GM21447 (cell line): ENCODE results near the gene SORCS2.
"Not testable (repeated sequence)": the region's sequence is repeated elsewhere in the genome, so short reads cannot be mapped to it uniquely, and the experiment has no call there.

Experiments
- ATAC-seq: cut with Tn5 transposase; IDR thresholded peaks from one replicate; pipeline ENCODE4 v1.9.1; 2021; ENCODE audit not compliant: unreplicated experiment

The SORCS2 gene

DNA sequence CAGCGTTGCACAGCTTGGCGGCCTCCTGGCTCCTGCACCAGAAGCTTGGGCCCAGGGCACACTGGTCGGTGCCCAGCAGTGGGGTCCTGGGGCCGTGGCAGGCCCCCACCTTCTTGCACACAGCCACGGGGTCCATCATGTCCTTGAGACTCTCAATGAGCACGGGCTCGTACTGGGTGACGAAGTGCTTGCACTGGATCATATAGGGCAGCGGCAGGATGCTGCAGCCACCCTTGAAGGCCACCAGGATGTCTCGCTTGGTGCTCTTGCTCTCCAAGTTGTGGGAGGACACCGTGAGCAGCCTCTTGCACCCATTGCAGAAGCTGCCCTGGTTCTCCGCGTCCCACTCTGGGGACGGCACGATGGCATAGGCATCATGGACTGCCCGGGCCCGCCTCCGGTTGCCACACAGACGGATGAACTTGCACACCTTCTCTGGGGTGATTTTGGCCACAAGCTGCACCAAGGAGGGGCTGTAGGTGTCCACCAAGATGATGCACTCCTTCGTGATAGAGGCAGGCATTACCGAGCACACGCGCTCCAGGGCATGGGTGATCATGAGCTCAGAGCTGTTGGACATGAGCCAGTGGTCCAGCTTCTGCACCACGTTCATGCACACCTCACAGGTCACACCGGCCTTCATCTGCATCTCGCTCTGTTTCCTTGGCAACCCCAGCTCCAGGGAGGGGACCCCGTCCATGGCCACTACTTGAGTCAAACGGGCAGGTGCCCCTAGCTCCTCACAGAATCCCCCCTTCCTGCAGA, 241.2 kb downstream of the SORCS2 start:
- ATAC-seq, result no peak

DNA sequence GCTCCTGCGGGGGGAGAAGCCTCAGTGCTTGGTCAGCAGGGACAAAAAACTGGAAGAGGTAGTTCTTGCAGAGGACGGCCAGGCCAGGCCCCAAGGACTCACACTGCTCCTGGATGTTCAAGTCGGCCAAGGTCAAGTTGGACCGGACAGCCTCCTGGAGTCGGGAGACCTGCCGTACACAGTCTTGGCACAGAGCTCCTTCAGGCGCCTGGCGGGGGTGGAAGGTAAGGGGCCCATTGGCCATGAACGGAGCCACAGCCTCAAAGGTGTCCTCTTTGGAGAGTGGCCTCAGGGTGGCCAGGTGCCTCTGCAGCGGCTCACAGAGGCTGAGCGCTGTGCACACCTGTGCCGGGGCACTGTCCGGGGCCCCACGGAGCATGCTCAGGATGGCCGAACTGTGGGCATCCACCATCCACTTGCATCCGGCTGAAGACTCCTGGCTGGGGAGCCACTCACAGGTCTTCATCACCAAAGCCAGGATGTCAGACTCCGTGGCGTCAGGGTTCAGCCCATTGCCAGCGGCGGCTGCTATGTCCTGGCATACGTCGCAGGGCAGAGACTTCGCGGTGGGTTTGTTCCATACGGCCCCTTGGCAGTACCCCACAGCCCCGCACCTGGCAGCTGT, 241.9 kb downstream of the SORCS2 start:
- ATAC-seq, result no peak

DNA sequence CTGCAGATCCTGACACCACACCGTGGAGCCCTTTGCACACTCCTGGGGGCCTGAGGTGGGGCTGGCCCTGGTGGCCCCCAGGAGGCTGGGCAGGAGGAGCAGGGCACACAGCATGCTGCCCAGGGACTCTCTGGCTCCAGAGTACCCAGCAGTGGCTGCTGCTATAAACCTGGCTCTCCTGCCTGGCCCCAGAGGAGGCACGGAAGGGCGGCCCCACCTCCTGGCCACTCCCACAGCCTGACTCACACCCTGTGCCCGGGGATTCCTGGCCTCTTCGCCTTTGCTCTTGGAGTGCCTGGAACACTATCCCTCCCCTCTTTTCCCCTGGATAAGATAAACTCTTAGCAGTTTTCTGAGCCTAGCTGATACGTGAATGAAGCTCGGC, 242.4 kb downstream of the SORCS2 start, which contains the start of gene PSAPL1:
TSS of gene PSAPL1 (minus strand) at position 165 of the 385 bp plus-strand sequence. CDS start at position 114, 51 bp downstream.
- no peak for ATAC-seq

DNA sequence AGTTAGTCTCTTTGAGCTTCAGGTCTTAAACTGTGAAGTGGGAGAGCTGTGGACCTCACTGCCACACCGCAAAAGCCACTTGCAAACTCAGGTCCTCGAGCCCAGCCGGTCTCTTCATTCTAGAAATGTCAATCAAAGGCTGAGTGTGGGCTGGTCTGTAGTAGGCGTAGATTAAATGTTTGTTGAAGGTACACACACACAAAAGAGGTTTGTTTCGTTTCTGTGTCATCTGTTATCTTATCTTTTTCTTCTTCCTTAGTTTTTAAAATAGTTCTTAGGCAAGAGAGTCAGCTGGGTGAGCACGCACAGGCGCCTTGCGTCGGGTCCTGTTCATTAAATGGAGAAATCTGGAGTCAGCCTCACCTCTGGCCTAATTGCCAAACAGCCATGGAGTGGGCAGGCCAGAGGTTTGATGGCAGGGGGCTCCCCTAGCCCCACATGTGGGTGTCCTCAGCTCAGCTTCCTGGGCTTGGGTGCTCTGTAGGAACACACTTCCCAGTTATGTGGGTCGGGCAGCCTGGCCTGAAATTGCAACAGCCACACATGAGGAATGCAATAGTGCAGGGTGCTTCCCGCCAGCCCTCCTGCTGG, 243.2 kb downstream of the SORCS2 start:
- ATAC-seq, result no peak

DNA sequence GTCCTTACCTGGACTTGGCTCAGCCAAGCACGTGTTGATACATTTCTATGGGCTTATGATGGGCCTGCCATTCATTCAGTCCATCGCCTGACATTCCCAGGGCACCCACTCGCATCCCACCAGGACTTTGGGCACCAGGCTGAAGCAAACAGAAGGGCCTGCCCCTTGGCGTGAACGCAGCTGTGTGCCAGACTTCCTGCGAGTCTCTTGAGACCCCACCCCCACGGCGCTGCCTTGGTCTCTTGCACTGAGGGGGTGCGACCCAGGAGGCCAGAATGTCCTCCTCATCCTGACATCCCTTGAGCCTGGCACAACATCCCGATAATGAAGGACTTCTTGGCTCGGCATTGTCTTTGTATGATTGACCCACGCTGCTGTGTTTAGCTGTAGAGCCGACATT, 243.9 kb downstream of the SORCS2 start:
- ATAC-seq, result no peak

DNA sequence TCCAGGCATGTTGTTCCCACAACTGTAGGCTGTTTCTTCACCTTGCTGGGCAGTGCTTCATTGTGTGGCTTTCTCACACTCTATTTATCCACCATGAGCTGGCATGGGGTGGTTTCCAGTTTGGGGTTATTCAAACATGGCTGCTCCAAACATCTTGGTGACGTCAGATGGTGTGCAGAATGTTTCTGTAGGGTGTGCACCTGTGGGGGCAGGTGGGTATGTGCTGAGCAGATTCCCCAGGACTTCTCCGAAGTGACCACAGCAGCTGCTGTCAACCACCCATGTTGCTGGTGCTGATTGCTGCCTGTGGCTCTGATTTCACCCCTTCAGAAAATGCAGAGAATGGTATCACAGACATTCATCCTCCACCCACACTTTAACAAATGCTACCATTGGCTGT, 247.4 kb downstream of the SORCS2 start:
- ATAC-seq, result no peak

DNA sequence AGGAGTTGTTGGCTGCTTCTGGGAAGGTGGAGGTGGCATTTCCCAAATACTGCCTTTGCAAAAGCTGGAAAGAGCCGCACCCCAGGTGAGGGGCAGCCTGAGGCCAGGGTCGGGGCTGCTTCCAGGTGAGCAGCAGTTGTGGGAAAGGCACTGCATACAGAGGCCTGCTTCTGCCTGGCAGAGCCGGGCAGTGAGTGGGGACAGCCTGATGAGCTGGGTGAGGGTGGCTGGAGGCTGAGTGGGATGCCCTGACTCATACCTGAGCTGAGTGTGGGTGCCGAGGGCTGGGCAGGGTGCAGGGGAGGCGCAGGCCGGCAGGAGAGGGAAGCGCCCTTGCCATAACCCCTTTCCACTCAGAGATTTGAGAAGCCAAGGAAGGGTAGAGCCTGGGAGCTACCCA, 248.9 kb downstream of the SORCS2 start:
- ATAC-seq, result no peak

DNA sequence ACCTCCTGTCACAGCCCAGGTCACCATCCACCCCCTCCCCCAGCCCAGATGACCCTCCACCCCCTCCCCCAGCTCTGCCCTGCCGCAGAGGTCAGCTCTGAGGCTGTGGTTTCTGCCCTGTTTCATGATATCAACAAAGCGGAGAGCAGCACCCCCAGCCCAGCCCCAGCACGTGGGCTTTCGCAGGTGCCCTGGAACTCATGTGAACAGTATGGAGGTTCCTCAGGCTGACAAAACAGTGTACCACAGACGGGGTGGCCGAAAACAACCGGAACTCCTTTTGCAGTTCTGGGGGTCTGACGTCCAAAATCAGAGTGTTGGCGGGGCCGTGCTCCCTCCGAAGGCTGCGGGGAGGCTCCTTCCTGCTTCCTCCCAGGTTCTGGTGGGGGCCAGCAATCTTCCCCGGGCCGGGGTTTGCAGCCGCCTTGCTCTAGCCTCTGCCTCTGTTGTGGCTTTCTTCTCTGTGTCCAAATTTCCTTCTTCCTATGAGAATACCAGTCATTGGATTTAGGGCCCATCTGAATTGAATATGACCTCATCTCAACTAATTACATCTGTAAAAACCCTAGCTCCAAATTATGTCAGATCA, 250.3 kb downstream of the SORCS2 start:
- no peak for ATAC-seq

DNA sequence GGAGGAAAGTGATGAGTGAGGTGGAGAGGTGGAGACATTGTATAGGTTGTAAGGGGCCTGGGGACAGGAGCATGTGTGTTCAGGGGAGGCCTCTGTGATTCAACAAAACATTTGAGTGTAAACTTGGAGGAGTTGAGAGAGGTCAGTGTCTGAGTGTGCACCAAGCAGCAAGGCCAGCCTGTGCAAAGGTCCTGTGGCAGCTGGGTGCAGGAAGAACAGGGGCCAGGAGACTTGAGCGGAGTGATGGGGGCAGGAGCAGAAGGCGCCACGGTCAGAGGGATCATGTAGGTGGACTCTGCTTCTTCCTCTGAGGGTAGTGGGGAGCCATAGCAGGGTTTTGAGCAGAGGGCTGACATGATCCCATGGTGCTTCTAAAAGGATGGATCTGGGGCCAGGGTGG, 252.0 kb downstream of the SORCS2 start:
- no peak for ATAC-seq

DNA sequence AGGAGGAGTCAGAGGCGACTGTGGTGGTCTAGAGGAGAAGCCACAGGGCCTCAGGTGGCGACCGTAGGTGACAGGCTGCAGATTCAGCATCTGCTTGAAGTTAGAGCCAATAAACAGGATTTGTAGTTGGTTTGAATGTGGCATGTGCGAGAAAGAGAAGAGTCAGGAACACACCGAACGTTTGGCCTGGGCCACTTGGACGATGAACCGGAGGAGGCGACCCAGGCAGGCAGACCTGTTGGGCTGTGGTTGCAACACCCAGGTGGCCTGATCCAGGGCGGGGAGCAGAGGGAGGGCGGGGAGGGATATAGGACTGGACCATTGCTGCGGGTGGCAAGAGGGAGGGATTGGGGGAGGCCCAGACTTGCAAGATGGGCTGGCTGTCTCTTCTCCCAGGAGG, 252.4 kb downstream of the SORCS2 start:
- ATAC-seq, result no peak

DNA sequence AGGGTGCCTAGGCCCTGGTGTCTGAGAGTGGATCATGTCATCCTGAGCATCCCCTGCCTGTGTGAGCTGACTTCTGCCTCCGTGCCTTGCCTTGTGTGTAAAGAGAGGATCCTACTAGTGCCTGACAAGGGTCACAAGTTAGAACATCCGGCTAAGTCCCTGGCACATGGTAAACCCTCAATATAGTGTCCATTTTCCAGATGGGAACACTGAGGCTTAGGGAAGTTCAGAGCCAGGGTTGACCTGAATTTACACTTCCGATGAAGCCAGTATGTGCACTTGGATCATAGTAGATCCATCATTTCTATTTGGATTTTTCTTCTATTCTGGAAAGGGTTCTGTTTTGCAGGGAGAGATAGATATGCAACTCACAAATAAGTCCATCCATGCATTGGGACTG, 254.9 kb downstream of the SORCS2 start:
- no peak for ATAC-seq

DNA sequence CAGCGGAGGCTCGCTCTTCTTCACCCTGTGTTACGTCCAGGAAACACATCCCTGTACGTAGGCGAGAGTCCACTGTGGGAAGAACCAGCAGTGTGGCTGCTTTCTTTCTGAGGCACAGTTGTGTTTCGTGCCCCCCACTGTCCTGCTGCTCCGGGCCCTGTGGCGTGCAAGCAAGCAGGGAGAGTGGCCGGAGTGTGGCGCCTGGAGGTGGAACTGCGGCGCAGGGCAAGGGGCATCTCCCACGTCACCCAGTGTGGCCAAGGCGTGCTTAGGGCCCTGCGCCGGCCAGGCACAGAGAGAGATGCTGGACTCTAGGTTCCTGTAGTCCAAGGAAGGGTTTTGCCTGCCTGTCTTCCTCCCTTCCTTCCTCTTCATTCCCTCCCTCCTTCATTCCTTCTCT, 255.7 kb downstream of the SORCS2 start:
- ATAC-seq, result no peak

DNA sequence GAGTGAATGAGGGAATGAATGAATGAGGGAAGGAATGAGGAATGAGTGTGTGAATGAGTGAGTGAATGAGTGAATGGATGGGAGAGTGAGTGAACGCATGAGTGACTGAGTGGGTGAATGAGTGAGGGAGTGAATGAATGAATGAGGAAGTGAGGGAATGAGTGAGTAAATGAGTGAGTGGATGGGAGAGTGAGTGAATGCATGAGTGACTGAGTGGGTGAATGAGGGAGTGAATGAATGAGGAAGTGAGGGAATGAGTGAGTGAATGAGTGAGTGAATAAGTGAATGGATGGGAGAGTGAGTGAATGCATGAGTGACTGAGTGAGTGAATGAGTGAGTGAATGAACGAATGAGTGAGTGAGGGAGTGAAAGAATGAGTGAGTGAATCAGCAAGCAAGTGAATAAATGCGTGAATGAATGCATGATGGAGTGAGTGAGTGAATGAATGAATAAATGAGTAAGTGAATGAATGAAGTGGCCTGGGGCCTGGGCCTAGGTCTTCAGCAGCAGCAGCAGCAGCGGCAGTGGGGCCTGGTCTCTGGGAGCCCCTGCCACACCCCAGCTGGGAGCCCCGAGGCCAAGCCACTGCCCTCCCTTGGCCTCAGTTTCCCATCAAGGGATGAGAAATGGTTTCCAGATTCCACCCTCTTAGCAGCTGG, 258.6 kb downstream of the SORCS2 start:
- ATAC-seq, result no peak

DNA sequence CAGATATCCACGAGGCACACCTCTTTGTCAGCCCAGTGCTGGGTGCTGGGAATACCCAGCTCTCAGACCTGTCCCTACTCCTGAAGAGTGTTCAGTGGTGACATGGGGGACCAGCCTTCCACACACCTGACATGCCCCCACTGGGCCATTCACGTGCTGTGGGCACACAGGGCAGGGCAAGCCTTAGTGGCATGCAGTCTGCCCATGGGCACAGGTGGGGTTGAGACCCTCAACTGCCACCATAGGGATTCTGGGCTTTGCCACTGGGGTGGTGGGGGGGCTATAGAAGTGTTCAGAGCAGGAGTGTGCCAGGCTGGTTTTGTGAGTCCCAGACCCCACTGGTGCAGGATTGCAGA, 259.1 kb downstream of the SORCS2 start:
- ATAC-seq, result no peak

DNA sequence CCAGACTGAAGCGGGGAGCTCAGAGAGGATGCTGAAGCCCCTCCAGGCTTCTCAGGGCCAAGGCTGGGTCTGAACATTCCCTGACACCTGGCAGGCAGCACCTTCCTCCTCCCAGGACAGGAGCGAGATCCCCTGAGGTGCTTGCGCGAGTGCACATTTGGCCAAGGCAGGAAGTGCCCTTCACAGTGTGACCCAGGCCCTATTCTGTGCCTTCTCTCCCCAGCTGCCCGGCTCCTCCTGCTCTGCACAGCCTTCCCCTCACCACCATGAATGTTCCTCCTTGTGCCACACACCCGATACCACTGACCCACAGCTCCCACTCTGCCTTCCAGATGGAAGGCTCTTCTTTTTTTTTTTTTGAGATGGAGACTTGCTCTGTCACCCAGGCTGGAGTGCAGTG, 259.5 kb downstream of the SORCS2 start:
- no peak for ATAC-seq

DNA sequence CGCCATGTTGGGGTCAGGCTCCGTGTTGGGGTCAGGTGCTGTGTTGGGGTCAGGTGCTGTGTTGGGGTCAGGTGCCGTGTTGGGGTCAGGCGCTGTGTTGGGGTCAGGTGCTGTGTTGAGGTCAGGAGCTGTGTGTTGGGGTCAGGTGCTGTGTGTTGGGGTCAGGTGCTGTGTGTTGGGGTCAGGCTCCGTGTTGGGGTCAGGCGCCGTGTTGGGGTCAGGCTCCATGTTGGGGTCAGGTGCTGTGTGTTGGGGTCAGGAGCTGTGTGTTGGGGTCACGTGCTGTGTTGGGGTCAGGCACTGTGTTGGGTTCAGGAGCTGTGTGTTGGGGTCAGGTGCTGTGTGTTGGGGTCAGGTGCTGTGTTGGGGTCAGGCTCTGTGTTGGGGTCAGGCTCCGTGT, 260.5 kb downstream of the SORCS2 start:
- not testable (repeated sequence) for ATAC-seq

DNA sequence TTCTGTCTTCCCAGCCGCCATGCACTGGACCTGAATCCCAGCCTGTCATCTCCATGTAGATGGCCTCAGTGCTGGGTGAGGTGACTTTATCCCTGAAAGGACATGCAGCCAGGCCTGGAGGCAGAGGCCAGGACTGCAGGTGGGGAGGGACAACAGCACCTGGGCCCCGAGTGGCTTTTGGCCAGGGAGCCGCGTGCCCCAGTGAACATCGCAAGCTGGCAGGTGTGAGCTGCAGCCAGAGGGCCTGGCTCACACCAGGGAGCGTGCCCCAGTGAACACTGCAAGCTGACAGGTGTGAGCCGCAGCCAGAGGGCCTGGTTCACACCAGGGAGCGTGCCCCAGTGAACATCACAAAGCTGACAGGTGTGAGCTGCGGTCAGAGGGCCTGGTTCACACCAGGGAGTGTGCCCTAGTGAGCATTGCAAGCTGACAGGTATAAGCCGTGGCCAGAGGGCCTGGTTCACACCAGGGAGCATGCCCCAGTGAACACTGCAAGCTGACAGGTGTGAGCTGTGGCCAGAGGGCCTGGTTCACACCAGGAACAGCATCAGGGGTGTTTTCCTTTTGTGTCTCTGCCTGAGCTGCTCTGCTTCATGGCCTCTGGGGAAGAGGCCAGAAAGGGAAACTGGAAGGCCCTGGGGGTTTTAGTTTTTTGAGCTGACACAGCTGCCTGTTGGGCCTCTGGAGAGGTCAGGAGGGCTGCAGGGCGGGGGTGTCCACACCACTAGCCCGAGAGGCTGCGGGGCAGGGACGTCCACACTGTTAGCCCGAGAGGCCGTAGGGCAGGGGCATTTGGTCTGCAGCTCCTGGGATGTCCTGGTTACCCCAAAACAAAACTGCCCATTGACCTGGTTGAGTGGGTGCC, 265.1 kb downstream of the SORCS2 start:
- no peak for ATAC-seq

DNA sequence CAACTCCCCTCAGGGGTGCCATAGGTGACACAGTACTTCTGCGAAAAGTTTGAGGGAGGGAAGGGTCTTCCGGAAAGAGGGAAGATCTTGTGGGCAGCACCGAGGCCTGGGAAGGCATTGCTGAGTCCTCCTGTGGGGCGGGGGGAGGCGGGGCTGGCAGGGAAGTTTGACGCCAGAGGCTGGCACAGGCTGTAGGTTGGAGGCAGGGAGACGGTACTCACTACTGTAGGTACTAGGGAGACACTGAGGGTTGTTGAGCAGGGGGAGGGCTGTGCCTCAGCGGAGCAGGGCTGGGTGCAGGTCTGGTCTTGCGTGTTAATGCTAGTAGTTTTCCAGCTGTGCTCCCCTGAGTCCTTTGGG, 265.7 kb downstream of the SORCS2 start:
- no peak for ATAC-seq

DNA sequence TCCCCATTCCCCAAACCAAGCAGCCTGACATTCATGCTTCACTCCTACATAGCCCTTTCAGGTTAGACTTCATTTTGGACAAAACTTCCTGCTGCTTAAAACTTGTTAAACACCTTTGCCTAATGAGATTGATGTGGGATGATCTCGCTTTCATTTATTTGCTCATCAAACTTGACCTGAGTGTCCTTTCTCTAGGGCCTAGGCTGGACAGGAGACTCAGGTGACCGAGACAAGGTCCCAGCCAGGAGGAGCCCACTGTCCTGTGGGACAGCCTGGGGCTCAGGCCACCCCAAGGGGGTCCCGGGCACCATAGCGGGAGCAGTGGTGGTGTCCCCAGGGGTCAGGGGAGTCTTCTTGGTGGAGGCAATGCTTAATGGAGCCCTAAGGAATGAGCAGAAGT, 266.1 kb downstream of the SORCS2 start:
- ATAC-seq, result no peak

DNA sequence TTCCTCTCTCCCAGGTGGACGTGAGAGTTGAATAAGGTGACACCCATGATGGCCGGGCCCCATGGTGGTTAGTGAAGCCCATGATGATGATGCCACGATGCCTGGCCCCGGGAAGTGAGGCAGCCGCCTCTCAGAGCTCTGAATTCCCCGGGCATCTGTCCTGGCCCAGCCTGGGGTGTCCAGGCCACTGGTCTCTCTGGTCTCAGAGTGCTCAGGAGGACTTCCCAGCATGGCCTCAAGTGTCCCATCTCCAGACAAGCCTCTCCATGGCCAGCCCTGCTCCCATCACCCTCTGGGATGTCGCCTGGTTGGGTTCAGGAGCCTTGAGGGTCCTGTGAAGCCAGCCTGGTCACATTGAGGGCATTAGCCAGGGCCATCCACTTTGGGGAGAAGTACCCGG, 267.1 kb downstream of the SORCS2 start:
- no peak for ATAC-seq

DNA sequence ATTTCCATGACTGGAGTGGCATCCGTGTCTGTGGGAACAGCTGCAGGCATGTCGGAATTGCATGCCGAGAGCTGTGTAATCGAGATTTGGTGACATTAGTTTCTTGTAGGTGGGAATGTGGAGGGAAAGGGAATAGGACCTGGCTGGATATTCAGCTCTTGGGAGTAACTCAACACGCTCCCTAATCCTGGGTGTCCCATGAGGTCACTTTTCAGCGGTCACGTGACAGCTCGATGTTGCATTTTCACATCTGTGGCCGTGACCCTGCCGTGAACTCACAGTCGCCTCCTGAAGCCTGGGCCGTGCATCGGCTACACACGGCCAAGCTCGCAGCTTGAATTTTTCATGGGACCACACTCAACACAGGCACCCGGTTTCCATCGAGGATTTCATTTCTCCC, 268.2 kb downstream of the SORCS2 start:
- no peak for ATAC-seq
